ENCODE data around the gene FAR1.

Gene FAR1

DNA sequence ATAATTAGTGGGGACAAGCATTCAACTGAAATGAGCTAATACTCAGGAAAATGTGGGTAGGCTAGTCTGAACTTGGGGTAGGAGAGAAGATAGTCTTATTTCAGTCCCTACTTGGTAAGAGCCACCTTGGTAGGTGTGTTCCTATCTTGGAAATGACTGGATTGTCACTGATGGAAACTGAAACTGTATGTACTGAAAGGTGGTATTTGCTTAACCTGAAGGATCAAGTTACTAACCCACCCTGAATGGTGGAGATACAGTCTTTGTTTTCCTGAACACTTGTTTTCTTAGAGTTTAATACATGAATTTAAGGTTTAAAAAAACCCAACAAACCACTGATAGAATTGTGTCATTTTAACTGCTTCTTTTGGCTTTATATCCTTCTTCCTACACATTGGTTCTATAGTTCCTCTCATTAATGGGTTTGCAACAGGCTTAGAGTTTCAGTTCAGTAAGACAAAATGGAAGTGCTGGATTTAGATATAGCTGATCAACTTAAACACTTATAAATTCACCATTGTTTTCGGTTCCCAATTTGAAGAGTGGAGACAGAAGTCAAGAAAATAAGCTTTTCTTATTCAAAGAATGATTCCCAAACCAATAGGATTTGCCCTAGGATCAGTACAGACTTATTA, 4.2 kb downstream of the FAR1 start:
- peak in 2 of 3 donors; percentile 56 to 62 for DNase-seq

DNA sequence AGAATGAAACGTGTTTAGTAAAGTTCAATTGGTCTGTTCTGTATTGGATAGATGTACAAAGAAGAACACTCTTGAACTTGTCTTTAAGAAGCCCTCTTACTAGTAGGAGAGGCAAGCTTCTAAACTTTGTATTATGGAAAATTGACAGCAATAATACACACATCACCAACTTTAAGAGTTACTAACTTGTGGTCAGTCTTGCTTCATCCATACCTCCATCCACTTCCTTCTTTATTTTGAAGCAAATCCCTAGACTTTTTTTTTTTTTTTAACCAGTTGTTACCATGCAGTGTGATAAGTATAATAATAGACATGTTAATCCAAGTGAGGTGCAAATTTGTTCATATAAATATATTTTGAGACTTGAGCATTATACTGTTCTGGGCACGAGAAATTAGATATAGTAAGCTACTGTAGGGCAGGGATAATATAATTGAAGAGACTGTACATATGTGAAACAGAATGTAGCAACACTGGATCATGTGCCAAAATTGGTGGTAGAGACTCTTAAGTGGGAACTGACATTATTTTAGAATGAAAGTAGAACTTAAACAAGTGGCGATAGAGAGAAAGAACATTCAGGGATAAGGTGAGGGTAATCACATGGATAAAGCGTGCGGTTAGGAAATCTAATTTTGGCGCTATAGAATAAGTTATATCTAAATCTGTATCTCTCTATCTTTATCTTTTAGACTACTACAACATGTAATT, 6.5 kb downstream of the FAR1 start:
- peak; percentile 61 to 89 (median 85) for DNase-seq

DNA sequence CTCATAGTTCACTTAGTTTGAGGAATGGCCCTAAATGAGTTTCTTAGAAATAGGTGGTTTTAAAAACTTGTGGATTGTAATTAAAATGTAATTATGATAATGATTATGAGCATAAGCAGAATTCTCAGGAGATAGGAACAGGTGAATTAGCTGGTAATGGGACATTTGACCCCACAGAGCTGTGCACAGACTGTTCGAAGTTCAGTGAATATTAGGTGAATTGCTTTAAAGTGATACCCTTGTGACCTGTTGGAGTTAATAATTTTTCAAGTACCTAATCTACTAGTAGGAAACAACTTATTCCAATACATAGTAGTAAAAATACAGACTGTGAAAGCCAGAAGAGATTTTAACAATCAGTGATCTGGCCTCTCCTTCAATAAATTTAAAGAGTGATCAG, 8.1 kb downstream of the FAR1 start:
- no peak for DNase-seq

DNA sequence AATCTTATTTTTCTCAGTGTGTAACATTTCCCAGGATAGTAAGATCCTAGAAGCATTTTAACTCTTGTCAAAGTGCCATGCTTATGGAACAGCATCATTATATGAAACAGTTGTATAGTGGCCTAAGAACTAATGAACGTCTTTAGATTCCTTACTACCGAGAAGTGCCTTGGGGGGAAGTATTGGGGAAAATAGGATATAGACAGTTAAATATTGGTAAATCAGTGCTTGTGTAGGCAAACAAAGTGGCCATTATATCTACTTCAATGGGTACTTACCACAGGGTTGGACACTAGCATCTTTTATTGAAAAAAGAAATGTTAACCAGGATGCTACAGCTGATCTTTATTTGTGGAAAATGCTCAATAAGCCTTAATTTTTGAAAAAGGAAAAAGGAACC, 11.3 kb downstream of the FAR1 start:
- peak in 1 of 3 donors; percentile 15 for DNase-seq

DNA sequence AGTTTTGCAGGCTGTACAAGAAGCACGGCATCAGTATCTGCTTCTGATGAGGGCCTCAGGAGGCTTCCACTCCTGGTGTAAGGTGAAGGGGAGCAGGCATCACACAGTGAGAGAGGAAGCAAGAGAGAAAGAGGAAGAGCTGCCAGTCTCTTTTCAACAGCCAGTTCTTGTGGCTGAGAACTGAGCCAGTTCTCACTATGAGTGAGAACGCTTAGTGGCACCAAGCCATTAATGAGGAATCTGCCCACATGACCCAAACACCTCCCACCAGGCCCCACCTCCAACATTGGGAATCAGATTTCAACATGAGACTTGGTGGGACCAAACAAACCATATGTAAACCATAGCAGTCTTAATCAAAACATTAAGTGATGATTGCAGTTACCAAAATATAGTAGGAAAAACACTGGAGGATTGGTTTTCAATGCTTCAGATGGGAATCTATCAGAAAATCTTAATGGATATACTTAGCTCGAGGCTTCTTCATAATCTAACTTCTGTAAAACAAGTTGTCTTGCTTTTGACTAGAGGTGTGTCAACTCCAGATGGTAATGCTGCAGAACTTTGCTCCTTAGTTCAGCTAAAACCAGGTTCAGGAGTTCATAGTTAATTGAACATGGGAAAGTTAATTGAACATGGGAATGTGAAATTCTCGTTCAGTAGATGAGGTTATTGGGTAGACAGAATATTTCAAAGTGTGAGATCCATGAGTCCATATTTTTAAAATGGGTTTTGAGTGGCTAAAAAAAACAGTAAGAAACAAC, 12.2 kb downstream of the FAR1 start:
- peak; percentile 39 to 50 (median 41) for DNase-seq

DNA sequence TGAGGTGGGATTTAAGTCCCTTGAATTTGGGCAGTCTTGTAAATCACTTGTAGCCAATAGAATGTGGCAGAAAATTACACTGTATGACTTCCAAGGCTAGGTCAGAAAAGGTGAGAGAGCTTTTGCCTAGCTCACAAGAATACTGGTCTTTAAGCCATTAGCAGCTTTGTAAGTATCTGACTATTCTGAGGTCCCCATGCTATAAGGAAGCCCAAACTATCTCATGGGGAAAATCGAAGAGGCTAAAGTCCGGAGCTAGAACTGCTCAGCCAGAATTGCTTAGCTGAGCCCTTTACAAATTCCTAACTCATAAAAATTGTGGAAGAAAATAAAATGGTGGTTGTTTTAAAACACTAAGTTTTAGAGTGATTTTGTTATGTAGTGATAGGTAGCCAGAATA, 13.0 kb downstream of the FAR1 start:
- peak in 1 of 3 donors; percentile 4 for DNase-seq

DNA sequence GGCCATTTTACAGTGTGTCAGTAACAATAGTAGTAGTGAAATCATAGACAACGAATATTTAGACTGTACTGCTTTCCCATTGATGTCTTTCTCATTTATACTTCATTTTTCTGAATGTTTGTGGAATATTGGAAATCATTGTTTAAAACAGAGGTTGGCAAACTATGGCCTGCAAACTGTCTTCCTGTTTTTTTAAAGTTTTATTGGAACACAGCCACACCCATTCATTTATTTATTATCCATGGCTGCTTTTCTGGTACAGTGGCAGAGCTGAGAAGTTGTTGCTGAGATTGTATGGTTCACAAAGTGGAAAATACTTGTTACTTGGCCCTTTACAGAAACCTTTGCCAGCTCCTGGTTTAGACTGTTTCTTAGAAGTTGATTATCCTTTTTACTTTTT, 13.7 kb downstream of the FAR1 start:
- no peak for DNase-seq

DNA sequence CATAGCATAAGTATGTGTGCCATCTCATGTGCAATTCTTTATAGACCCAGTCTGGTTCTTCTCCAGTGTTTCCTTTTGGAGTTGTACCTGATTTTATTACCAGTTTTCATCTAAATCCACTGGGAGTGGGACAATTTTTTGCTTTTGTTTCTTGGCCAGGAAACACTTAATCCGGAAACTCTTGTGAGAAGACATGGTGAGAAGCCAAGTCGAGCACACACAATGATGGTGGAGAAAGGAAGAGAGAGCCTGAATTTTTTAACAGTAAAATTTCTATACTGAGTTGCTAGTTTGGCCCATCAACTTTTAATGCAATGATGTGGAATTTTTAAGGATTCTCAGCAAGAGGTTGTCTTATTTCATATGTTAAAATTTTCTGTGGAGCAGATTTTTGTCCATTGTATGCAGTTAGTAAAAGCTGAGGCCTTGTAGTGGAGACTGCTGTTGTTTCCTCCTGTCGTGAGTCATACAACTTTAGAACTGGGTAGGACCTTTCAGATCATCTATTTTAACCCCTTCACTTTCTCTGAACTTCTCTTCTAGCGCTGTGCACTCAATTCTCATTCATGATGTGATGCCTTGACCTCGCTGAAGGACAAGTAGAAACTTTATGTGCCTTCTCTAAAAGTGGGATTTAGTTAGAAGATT, 17.1 kb downstream of the FAR1 start:
- peak in 1 of 3 donors; percentile 15 for DNase-seq

DNA sequence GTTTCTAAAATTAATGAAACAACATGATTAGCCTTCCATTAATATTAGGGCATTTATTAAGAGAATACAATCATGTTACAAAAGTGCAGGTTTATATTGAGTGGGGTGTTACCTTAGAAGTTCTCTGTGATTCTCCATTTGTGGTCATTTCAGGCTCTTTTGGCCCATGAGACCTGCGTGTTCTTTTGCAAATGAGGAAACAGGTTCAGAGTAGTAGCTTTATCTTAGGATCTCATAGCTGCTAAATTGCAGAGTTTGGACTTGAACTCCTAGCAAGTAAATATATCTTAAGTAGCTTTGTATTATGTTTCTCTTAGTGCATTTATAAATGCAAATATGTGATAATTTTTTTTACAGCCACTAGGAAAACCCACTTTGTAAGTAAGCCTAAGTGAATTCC, 18.3 kb downstream of the FAR1 start:
- peak in 1 of 3 donors; percentile 4 for DNase-seq

DNA sequence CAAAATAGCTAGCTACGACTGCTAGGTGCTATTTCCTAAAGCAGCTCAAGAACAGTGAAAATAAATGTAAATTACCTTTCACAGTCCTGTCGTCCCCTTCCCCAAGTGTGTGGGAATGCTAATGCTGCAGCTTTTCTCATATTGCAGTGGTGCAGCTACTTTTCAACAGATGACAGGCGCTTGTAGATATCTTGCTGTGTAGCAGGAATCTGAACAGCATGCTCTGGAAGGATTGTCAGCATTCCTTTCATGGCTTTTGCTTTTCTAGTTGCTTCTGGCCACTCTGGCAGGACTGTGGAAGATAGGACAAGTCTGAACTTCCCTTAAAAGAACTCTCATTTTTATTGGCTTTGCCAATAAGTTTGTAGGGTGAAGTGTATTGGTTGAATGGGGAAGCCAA, 18.8 kb downstream of the FAR1 start:
- DNase-seq = peak in 1 of 3 donors; percentile 16

DNA sequence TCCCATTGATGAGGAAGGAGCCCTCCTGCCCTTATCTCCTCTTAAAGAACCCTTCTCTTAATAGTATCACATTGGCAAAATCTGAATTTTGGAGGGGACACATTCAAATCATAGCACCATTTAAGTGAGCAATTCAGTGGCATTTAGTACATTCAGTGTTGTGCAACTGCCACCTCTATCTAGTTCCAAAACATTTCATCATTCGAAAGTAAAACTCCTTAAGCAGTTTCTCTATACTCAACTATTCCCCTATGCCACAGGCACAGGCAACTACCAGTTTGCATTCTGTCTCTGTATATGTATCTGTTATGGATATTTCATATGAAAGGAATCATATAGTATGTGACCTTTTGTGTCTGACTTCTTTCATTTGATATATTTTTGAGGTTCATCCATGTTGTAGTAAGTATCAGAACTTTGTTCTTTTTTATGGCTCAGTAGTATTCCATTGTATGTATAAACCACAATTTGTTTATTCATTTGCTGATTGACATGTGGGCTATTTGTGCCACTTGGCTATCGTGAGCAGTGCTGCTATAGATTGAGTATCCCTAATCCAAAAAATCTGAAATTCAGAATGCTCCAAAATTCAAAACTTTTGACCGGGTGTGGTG, 22.9 kb downstream of the FAR1 start:
- peak in 2 of 3 donors; percentile 38 to 39 for DNase-seq

DNA sequence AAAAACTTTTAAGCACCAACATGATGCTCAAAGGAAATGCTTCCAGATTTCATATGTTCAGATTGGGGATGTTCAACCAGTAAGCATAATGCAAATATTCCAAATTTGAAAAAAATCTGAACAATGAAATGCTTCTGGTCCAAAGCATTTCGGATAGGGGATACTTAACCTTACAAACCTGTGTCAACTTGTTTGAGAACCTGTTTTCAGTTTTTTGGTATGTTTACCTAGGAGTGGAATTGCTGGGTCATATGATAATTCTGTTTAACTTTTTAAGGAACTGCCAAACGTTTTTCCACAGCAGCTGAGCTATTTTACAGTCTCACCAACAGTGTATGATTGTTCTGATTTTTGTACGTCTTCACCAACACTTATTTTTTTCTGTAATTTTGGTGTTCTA, 23.7 kb downstream of the FAR1 start:
- DNase-seq = no peak

DNA sequence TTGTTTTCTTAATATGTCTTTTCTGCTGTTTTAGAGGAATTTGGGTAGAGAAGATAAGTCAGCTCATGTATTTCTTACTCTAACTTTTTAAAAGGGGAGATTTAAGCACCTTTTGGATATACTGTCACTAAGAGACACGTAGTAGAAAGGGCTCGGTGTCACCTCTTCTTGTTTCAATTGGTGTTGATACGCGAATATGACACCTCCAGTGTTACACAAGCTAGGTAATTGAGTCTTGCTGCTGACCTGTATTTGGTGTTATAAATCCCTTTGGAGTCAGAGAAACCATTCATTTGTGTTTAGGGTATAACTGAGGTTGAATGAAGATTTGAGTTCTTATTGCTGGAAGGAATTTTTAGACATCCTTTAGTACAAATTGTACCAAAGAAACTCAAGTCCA, 25.6 kb downstream of the FAR1 start:
- no peak for DNase-seq

DNA sequence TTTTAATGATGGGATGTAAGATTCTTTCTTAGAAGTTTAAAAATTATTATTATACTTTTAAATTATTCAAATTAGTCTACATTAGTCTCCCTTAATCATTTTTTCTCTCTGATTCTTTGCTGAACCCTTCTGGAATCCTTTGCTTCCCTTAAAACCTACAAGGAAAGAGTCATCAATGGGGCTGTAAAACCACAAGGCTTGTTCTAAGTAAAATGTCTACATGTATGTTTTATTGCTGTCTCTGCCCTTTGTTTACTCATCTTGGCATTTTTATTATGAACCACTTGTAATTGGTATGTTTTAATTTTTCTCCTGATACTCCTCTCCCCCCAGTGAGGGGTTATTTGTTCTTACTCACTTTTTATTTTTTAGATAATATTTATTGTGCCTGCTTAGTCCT, 27.4 kb downstream of the FAR1 start:
- DNase-seq = no peak

DNA sequence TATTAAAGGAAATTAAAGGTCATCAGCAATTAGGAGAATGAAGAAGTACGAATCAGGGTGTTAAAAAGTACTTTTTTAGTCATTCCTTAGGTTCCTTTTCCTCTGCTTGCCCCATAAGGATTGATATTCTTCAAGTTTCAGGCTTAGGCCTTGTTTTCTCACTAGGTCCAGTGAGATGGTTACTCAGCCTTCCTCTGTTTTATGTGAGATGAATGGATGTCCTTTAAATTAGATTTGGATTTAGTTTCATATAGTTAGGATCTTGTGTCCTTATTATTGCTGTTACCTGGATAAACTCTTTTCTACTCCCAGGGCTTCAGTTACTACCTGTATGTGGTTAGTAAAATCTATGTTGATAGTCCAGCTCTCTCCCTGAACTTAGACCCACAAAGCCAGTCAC, 29.2 kb downstream of the FAR1 start:
- DNase-seq = no peak

DNA sequence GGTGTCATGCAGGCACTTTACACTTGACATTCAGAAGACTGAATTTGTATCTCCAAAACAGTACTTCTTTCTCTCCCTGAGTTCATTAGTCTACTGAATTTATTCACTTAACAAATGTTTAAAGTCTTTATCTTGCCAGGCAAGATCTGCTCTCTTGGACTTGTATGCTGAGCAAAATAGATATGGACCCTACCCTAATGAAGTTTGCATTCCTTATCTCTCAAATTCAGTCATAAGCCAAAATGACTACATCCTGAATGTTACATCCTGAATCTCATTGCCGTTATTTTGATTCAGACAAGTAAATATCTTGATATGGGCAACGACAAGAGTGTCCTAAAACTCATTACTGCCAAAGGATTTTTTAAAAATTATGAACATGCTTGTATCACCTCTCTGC, 29.7 kb downstream of the FAR1 start:
- no peak for DNase-seq

DNA sequence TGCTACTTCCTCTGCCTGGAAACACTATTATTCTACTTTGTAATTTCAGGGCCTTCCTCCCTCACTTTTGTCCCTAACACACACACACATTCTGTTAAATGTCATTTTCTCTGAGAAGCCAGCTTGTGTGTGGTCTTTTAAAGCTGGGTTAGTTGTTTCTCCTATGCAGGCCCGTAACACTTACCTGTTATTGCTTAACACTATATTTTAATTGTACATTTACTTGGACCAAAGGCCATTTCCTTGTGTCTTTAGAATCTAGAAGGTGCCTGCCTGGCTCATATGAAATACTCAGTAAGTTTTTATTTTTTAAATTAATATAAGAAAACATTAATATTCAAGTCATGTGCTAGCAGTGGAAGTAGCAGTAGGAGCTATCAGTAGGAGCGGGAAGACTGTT, 30.6 kb downstream of the FAR1 start:
- DNase-seq = no peak

DNA sequence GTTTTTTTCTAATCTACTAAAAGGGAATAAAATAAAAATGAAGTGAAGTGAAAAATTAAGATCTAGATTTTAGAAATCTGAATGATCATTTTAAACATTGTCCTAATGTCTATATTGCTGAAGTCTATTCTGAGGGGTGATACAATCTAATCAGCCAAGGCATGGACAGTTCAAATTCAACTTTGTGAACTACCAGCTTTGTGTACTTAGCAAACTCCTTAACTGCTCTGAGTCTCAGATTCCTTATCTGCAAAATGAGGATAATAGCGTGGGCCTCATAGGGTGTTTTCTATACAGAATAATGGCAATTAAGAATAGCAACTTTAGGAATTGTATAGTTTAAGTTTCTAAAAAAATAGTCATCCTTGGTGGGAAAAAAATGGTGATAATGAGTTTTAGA, 31.4 kb downstream of the FAR1 start:
- no peak for DNase-seq

DNA sequence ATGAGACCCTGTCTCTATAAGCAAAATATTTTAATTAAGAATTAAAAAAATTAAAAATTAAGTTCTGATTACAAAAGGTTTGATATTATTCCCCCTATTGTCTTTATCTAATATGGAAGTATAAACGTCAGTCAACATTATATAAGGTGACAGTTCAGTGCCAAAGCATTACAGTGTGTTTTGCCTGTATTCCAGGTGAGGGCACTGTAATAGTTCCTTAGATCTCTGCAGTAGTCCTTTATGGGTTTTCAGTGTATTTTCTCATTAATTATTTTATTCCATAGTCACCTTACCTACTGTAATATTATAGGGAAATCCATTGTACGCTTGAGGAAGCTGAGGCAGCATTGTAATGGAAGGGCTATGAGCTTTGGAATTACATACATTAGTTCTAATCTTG, 33.0 kb downstream of the FAR1 start:
- no peak for DNase-seq

DNA sequence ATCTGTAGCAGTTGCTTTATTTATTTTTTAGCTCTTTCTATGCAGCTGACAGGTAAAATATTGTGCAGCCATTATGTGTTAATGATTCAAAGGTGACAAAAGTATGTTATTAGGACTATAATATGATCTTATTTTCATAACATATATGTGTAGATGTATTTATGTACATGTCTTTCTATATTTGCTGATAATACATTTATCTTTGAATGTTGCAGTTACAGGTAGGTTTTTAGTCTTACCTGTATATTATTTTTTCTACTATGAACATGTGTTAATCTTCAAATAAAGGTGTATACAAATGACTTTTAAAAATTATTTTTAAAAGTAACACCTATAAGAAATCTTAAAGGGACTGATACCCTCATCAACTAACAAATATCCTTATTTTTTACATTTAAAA, 33.6 kb downstream of the FAR1 start:
- DNase-seq = no peak

DNA sequence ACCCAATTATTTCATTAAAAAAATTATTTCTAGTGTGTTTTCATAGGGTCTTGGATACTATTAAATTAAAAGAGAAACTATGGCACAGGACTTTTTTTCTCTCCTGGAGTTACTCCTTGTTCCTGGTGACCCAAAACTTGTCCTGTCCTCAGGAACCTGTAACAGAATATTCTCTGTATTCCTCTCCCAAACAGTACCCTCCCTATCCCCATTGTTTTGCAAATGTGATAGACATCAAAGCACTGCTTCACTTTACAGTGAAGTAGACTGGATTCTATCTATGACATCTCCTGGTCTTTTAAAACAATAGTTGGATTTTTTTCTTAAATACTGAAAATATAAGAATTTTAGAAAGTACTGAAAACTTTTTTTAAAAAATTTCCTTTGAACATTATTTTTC, 37.2 kb downstream of the FAR1 start:
- no peak for DNase-seq

DNA sequence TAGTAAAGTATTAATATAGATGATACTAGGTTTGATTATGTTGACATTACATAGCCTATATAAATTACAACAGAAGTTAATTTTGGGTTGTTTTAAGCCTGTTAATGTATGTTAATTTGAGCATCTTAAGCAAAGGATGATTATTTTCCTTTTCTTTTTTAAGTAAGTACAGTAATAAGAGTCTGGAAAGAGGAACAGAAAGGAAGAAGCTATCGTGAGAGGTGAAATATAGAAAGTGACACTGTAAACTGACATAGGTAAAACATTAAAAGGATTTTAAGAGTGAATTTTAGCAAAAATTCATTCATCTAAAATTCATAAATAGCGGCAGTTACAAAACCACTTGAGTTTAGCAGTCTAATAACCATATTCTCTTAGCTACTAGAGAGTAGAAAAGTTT, 45.5 kb downstream of the FAR1 start:
- no peak for DNase-seq

DNA sequence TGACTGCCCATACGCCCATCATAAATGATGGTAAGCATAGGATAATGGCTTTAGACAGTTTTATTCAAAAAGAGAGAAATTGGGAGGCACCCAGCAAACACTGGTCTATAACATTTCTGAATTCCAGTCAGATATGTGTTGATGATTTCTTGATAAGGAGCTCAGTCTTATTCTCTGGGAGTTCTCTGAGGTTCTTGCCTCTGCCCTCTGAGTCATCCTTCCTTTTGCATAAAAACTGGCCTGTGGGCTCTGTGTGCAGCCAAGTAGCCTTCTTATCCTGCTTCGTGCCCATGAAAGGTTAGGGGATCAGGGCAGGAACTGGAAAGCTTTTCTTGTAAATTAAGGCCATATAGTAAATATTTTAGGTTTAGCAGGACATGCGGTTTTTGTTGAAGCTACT, 48.9 kb downstream of the FAR1 start:
- DNase-seq = peak in 1 of 3 donors; percentile 4

All from suppressor macrophage treated with lipopolysaccharide for 1 hour (primary cell).